GM18508 (cell line): ENCODE data around the gene METTL4.

Experiments
- ATAC-seq: cut with Tn5 transposase; IDR thresholded peaks from one replicate; pipeline ENCODE4 v1.9.1; 2021; ENCODE audit warnings: moderate number of reproducible peaks; ENCODE audit not compliant: insufficient read depth, unreplicated experiment

Gene METTL4

DNA sequence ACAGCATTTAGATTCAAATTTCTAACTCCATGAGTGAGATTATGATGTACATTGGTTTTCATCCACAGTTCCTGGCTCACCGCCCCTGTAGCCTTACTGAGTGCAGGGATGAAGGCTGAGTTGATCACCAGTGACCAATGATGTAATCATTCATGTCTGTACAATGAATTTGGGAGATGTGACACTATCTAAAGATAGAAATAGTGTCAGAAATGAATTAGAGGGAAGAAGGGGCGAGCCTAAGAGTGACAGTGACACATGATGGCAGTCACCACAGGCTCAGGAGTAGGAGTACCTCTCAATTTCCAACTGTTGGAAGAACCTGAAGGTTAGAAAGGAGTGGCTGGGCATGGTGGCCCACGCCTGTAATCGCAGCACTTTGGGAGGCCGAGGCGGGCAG, 3.2 kb downstream of the METTL4 start:
- no peak for ATAC-seq

DNA sequence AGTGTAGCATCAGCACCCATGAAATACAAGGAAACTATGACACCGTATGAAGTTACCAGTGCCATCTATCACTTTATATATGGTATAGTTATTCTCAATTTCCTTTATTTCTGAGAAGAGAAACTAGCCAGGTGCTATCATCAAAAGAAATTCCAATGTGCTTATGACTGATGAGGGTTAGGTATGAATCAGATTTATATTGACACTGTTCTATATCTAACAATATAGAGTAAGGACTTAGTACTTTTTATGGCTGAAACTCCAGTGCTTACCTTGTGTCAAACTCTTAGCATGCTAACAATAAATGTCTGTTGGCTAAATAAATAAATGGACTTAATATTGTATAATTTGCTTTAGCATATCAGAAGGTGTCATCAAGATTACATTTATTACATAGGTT, 6.9 kb downstream of the METTL4 start:
- no peak for ATAC-seq

DNA sequence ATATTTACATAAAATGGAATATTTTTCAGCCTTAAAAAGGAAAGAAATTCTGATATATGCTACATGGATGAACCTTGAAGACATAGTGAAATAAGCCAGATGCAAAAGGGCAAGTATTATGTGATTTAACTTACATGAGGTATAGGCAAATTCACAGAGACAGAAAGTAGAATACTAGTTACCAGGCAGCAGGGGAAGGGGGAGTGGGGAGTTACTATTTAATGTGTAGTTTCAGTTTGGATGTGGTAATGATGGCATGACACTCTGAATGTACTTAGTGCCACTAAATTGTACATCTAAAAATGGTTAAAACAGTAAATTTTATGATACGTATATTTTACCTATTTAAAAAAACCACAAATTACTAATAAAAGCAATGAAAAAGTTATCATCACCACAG, 12.1 kb downstream of the METTL4 start:
- no peak for ATAC-seq

DNA sequence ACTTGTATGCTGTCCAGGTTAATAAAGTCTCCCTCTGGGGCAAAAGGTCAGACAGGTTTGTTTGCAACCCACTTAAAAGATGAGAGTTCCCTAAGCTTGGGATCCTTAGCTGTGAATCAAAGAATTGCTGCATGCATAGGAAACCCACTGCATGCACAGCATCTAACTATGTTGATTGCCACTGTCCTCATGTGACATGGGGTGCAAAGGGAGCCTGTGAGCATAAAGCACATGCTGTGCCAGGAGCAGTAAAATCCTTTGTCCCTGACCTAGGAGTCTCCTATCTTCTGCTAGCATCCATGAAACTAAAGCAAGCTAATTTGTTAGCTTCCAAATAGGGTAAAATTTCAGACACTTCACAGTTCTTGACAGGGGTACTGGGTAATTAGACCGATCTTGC, 13.8 kb downstream of the METTL4 start:
- no peak for ATAC-seq

DNA sequence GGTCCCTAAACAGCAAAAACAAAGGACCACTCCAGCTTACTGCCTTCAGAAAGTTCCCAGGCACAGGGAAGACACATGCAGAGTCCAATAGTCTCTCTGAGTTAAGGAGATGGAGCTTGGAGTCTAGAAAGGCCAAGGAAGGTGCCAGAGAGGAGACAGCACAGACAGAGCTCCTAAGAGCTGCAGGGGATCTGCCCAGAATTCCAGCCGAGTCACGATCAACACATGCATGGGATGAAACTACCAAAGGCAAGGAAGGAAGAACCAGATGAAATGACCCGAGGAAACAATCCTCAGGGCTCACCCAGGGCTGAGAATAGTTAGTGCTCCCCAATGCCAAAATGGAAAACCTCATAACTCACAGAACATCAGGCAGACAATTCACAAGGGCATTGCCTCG, 15.4 kb downstream of the METTL4 start:
- no peak for ATAC-seq

DNA sequence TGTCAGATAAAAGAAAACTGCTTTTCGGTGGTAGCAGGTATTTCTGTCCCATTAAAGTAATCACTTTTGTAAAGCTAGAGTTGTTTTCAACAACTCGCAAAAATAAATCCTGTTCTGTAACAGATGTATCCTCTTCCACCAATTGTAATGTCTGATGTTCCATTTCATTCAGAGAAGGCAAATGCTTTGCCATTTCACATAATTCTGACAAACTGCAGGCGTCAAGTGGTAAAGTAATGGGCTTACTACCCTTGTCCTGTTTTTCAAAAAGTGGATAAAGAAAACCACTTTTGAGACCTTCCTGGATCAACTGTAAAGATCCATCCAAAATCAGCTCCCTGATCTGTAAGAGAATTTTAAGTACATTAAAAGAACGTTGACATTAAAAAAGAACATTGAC, 16.6 kb downstream of the METTL4 start:
- no peak for ATAC-seq

DNA sequence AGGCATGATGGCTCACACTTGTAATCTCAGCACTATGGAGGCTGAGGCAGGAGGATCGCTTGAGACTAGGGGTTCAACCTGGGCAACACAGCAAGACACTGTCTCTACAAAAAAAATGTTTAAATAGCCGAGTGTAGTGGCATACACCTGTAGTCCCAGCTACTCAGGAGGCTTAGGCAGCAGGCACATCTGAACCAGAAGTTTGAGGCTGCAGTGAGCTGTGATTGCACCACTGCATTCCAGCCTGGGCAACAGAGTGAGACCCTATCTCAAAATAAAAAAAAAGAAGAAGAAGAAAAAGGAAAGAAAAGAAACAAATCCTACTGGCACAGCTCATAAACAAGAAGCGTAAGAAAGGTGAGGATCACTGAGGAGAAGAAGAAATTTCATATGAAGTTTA, 19.9 kb downstream of the METTL4 start:
- no peak for ATAC-seq

DNA sequence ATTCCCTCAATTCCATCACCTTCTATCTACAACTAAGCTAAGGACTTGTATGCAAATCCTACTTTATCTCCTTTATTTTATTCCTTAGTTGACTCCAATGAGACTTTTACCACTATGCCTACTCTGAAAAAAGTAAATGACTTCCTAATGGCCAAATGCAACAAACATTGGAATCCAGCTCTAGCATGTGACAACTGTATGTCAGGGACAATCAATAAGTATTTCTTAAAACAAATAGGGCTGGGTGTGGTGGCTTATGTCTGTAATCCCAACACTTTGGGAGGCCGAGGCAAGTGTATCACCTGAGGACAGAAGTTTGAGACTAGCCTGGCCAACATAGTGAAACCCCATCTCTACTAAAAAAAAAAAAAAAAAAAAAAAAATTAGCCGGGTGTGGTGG, 21.8 kb downstream of the METTL4 start:
- no peak for ATAC-seq

DNA sequence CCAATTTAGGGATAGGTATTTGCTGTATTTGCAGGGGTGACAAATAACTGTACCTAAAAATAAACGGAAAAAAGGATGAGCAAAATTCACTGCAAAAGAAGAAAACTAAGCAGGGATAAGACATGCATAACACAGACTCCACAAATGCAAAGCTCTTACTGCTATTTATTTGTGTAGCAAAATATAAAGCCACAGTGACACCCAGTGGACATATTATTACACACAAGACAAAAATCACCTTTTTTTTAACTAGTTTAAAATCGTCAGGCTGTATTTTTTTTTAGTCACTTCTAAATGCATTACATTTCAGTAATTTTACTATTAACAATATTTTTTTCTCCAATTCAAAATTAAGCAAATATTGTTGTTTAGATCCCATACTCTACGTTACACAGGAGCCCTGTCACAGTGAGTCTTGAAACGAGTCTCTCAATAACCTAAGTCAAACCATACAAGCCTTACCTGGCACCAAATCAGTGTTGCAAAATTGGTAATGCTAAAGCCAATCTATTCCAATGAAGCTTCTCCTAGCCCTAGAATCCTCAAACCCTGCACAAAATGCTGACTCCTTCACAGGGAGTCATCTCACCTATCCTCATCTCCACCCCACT, 23.7 kb downstream of the METTL4 start:
- ATAC-seq = no peak

DNA sequence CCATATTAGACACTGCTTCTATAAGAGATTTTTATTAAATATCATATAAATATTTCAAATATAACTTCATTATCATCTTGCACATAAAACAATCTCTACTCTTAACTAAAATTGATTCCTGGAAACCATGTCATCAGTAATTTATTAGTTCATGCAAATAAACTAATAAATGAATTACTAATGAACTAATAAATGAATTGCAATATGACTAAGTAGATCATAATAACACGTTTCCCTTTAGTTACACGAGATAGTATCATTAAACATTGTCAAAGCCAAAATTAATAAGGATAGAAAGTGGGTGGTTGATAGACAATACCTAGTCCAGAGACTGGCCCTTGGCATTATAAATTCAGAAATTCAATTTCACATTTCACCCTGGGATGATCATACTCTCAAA, 26.1 kb downstream of the METTL4 start:
- ATAC-seq = no peak

DNA sequence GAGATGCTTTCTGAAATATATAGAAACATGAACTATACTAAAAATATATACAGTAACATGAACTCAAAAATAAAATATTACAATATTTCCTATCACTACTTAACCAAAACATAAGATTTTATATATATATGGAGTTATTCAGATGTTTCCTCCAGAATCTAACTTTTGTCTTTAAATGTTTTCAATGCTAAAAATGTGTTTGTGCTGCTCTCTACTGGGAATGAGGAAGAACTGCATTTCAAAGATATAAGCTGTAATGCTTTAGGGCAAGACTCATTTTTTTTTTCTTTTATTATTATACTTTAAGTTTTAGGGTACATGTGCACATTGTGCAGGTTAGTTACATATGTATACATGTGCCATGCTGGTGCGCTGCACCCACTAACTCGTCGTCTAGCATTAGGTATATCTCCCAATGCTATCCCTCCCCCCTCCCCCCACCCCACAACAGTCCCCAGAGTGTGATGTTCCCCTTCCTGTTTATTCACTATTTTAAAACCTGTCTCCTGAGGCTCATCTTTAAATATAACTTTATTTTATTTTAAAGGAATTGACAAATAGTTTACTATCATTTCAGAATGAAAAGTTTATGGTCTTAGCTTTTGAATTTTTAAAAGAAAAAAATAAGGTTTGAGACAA, 29.3 kb downstream of the METTL4 start:
- peak; percentile 45 for ATAC-seq

DNA sequence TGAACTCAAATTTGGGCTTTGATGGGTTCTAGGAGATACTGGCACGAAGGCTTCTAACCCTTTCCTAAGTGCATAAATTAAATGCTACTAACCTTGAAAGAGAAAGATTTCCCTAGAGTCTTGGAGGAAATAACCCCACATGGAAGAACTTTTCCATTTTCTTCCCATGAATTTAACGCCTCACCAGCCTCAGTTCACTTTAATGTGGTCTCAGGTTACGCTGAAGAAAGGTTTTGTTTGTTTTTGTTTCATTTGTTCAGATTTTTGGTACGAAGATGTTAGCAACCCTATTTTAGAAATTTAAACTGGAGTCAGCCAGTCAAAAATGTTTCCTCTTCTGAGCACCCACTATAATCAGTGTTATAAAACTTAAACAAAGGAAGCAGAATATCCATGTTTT, 30.7 kb downstream of the METTL4 start:
- no peak for ATAC-seq

DNA sequence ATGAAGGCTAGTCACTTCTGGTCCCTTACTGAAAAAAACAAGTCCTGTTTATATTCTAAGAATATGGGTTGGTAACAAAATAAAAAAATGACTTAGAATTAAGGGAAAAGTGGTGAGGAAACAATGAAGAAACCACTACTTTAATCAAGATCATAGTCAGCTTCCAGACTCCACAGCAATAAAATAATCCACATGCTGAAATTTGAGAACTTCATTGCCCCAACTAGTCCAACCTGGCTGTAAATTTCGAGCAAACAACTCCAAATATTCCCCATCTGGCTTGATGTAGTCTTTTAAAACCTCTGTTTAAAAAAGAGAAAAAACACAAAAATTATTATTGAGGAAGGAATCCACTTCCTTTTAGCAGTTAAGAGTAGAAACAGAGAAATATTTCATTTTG, 32.5 kb downstream of the METTL4 start:
- no peak for ATAC-seq

DNA sequence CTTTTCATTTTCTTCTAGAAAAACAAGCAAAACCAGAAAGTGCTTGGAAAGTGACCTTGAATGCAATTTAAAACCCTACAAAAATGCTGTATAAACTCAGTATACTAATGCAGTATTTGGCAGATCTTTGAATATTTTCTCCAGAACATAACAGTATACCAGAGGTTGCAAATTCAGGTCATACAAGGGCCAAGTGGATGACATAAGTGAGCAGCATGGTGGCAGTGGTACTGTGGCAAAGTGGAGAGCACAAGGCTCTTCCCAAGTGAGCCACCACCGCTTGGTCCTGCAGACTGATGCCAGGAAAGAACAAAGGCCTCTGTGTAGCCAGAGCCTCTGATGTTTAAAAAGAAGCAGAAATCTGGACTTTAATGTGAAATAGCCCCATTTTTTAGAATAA, 33.1 kb downstream of the METTL4 start:
- ATAC-seq = no peak

DNA sequence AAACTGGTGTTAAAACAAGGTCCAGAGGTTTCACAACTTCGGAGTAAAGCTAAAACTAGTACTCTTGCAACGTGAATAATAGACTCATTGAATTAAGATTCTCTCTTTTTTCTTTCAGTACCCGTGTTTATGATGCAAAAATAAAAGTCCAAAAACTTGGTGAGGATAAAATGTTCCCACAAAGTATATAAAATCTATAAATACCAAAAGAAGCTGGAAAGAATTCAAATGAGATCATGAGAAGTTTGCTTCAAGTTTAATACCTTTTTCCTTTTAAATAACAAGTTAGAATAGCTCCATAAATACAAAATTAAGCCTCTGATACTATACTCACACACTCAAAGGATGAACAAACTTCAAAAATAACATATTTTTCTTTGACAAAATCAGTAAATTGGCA, 34.0 kb downstream of the METTL4 start:
- no peak for ATAC-seq

DNA sequence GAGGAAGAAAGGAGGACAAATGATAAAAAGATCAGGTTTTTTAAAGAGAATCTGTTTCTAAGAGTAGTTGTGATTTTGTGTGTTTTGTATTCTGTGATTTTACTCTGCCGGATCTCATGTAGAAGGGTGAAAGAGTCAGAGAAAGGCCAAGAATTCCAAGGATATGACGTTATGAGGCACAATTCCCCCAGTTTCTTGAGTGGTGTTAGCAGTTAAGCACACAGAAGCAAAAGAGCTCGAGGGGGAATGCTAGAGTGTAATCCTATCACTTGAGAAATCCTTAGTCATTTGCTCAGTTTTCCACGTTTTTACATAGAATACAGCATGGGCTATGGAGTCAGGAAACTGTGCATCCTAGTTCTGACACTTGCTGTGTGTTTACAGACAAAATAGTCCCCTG, 34.8 kb downstream of the METTL4 start:
- no peak for ATAC-seq

DNA sequence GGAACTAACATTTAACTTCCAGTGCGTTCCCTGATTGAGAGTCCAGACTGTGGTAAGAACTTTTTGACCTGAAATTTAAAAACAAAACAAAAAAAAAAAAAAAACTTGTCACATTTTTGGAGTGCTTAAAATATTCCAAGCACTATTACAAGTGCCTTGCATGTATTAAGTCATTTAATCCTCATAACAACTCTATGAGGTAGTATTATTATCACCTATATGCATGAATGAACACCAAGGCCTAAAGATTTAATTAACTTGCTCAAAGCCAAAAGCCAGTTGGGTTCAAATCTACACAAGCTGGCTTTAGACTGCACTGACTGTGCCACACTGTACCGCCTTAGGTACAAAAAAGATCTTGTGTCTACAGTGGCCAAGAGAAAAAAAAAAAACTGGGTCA, 35.2 kb downstream of the METTL4 start:
- no peak for ATAC-seq

DNA sequence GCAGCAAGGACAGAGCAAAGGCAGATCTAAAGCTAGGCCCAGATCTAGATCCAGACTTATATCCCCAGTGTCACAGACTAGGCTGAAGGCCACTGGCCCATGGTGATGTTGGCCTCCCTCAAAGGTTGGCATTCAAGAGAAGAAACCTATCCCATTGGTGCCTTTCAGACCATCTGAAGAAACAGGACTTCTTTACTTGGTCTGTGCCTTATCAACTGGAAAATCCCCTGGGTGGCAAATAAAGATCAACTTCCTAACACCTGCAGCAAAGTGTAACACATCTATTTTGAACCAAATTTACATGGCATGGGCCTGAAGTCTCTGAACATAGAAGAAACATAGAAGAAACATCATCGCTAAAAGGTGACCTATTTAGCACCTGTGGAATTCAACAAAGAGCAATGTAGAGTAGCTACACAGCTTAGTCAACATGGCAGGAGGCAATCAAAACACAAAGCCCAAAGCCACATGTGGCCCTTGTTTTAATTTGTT, 35.8 kb downstream of the METTL4 start:
- no peak for ATAC-seq

DNA sequence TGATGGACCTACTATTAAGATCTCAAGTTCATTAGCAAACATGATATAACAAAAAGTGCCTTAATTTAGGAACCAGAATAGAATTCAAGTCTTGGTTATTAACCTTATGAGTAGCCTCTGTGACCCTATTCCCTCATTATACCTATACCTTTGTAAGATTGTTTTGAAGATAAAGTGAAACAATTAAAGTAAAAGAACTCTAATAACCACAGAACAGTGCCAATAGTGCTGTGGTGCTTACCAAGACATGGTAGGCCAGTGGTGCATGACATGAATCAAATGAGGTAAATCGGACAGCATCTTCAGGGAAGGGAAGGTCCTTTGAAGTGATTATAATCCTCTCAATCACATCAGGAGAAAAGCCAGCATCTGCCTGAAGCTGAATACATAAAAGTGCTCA, 36.4 kb downstream of the METTL4 start:
- no peak for ATAC-seq

DNA sequence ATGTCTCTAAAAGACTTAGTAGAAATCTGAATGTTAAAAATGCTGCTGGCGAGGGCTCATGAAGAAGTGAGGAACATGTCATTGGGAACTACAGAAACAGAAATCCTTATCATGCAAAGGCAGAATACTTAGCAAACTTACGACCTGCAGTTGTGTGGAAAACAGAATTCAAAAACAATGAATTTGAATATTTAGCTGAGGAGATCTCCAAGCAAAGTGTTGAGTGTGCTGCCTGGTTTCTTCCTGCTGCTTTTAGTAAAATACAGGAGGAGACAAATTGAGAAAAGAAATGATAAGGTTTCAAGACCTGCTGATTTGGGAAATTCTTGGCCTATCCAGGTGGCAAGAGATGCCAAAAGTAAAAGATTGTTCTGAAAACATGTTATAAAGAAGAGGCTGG, 38.5 kb downstream of the METTL4 start:
- no peak for ATAC-seq

DNA sequence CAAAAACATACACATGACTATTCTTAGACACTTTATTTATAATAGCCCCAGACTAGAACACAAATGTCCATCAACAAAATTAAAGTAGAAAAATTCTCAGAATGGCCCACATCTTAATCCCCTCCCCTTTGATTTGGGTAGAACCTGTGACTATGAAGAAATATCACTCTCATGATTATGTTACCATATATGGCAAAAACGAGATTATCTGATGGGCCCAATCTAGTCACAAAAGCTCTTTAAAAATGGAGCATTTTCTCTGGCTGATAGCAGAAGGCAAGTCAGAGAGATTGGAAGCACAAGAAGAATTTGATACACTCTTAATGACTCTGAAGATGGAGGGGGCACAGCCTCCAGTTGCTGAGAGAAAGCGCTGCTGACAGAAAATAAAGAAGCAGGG, 39.6 kb downstream of the METTL4 start:
- ATAC-seq = no peak

DNA sequence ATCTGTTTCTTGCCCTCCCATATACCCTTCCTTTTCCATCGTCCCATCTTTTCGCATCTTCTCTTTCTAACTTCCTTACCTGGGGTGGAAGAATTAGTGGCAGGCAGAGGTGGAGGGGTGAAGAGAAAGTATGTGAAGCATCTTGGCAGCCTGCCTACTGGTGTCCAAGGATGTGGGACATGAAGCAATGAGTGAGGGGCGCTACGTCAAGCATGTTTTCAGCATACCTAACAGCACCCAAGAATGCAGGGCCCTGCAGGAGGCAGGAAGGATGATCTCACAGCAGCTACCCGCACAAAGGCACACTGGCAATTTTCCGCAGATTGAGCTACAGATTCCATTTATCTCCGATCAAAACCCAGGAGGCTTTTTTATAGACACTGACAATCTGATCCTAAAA, 42.2 kb downstream of the METTL4 start:
- ATAC-seq = no peak
